ENCODE data around the gene RUNX3.

The RUNX3 gene

GRCh38 chr1:24970926-24971875 is 41.1 kb upstream of the RUNX3 start:
- peak overlapping the region; percentile 57; the same call in 1 of the 2 replicates for H3K27ac ChIP-seq
- no peak overlapping the region for H3K9ac ChIP-seq (ENCODE audit: insufficient read length)
- H3K36me3 ChIP-seq (ENCODE audit: insufficient read depth, low read length), result no peaks in the 10 kb centered on the region
- TF ChIP-seq POLR2AphosphoS5 (IDR thresholded peaks at IDR 0.05; ENCODE audit: borderline replicate concordance, low read depth, low read length) (no peak), EZH2 (IDR thresholded peaks at IDR 0.05) (no peak), FOXP2 (optimal IDR thresholded peaks at IDR 0.05; ENCODE audit: control extremely low read depth, extremely low read length, insufficient read depth) (no peak)
- no peak overlapping the region for H3K4me3 ChIP-seq
- no peak for DNase-seq (ENCODE audit: low read depth, low spot score)
- peaks cover 7% of the 10 kb centered on the region; the same call in 1 of the 2 replicates for H3K9me3 ChIP-seq (ENCODE audit: low read depth, low read length)

- TF ChIP-seq EZH2 (IDR thresholded peaks at IDR 0.05) (no peak), POLR2AphosphoS5 (IDR thresholded peaks at IDR 0.05; ENCODE audit: borderline replicate concordance, low read depth, low read length) (no peak)
- H3K4me3 ChIP-seq, result no peak overlapping the region
- no peak for DNase-seq (ENCODE audit: low read depth, low spot score)
- H3K27ac ChIP-seq, result no peak overlapping the region
- H3K9ac ChIP-seq (ENCODE audit: insufficient read length), result no peak overlapping the region
- H3K9me3 ChIP-seq (ENCODE audit: low read depth, low read length), result peaks cover 4% of the 10 kb centered on the region; the same call in 1 of the 2 replicates
- no peaks in the 10 kb centered on the region for H3K36me3 ChIP-seq (ENCODE audit: insufficient read depth, low read length)
Observed at GRCh38 chr1:24970399-24970753, 40.3 kb upstream of the RUNX3 start.

- H3K9ac ChIP-seq (ENCODE audit: insufficient read length), result no peak overlapping the region
- H3K27ac ChIP-seq, result no peak overlapping the region
- H3K9me3 ChIP-seq (ENCODE audit: low read depth, low read length), result no peaks in the 10 kb centered on the region
- no peak for TF ChIP-seq EZH2 (IDR thresholded peaks at IDR 0.05)
- no peak for TF ChIP-seq FOXP2 (optimal IDR thresholded peaks at IDR 0.05; ENCODE audit: control extremely low read depth, extremely low read length, insufficient read depth)
- TF ChIP-seq POLR2AphosphoS5 (IDR thresholded peaks at IDR 0.05; ENCODE audit: borderline replicate concordance, low read depth, low read length), result no peak
- H3K36me3 ChIP-seq (ENCODE audit: insufficient read depth, low read length), result no peaks in the 10 kb centered on the region
- no peak overlapping the region for H3K4me3 ChIP-seq
- DNase-seq (ENCODE audit: low read depth, low spot score), result no peak
Observed at GRCh38 chr1:24969596-24970398, 39.7 kb upstream of the RUNX3 start.

- H3K4me3 ChIP-seq, result no peak overlapping the region
- no peaks in the 10 kb centered on the region for H3K9me3 ChIP-seq (ENCODE audit: low read depth, low read length)
- no peak overlapping the region for H3K9ac ChIP-seq (ENCODE audit: insufficient read length)
- no peak for TF ChIP-seq POLR2AphosphoS5 (IDR thresholded peaks at IDR 0.05; ENCODE audit: borderline replicate concordance, low read depth, low read length)
- TF ChIP-seq FOXP2 (optimal IDR thresholded peaks at IDR 0.05; ENCODE audit: control extremely low read depth, extremely low read length, insufficient read depth), result no peak
- TF ChIP-seq EZH2 (IDR thresholded peaks at IDR 0.05), result no peak
- H3K27ac ChIP-seq, result no peak overlapping the region
- no peaks in the 10 kb centered on the region for H3K36me3 ChIP-seq (ENCODE audit: insufficient read depth, low read length)
- DNase-seq (ENCODE audit: low read depth, low spot score), result no peak
Observed at GRCh38 chr1:24968941-24969585, 39.0 kb upstream of the RUNX3 start.

- no peaks in the 10 kb centered on the region for H3K9me3 ChIP-seq (ENCODE audit: low read depth, low read length)
- H3K9ac ChIP-seq (ENCODE audit: insufficient read length), result no peak overlapping the region
- H3K27ac ChIP-seq, result no peak overlapping the region
- DNase-seq (ENCODE audit: low read depth, low spot score), result no peak
- TF ChIP-seq POLR2AphosphoS5 (IDR thresholded peaks at IDR 0.05; ENCODE audit: borderline replicate concordance, low read depth, low read length) (no peak), FOXP2 (optimal IDR thresholded peaks at IDR 0.05; ENCODE audit: control extremely low read depth, extremely low read length, insufficient read depth) (no peak), EZH2 (IDR thresholded peaks at IDR 0.05) (no peak)
- no peaks in the 10 kb centered on the region for H3K36me3 ChIP-seq (ENCODE audit: insufficient read depth, low read length)
- H3K4me3 ChIP-seq, result no peak overlapping the region
Observed at GRCh38 chr1:24967962-24968361, 37.9 kb upstream of the RUNX3 start.

GRCh38 chr1:24967555-24967954 is 37.5 kb upstream of the RUNX3 start:
- no peak for DNase-seq (ENCODE audit: low read depth, low spot score)
- no peak overlapping the region for H3K4me3 ChIP-seq
- TF ChIP-seq FOXP2 (optimal IDR thresholded peaks at IDR 0.05; ENCODE audit: control extremely low read depth, extremely low read length, insufficient read depth) (no peak), EZH2 (IDR thresholded peaks at IDR 0.05) (no peak), POLR2AphosphoS5 (IDR thresholded peaks at IDR 0.05; ENCODE audit: borderline replicate concordance, low read depth, low read length) (no peak)
- no peaks in the 10 kb centered on the region for H3K36me3 ChIP-seq (ENCODE audit: insufficient read depth, low read length)
- no peak overlapping the region for H3K9ac ChIP-seq (ENCODE audit: insufficient read length)
- no peak overlapping the region for H3K27ac ChIP-seq
- H3K9me3 ChIP-seq (ENCODE audit: low read depth, low read length), result no peaks in the 10 kb centered on the region

- H3K9ac ChIP-seq (ENCODE audit: insufficient read length), result no peak overlapping the region
Observed at GRCh38 chr1:24966724-24967346, 36.8 kb upstream of the RUNX3 start.

More at GRCh38 chr1:24966724-24967346, 36.8 kb upstream of the RUNX3 start:
- Histone ChIP-seq H3K9me3 (ENCODE audit: low read depth, low read length) (no peaks in the 10 kb centered on the region), H3K36me3 (ENCODE audit: insufficient read depth, low read length) (no peaks in the 10 kb centered on the region), H3K27ac (no peak overlapping the region), H3K4me3 (no peak overlapping the region)
- TF ChIP-seq FOXP2 (optimal IDR thresholded peaks at IDR 0.05; ENCODE audit: control extremely low read depth, extremely low read length, insufficient read depth), result no peak
- TF ChIP-seq EZH2 (IDR thresholded peaks at IDR 0.05), result no peak
- TF ChIP-seq POLR2AphosphoS5 (IDR thresholded peaks at IDR 0.05; ENCODE audit: borderline replicate concordance, low read depth, low read length), result no peak
- no peak for DNase-seq (ENCODE audit: low read depth, low spot score)
